Right lobe of liver (tissue), 6 donors: ENCODE data around the gene ARTN. TPM values are rescaled to one million over a fixed set of nuclear protein-coding genes. Genes with fewer than 3 reads are reported as not detected.

ENCODE experiments used
- ATAC-seq, 4 donors: fragments of 200-7000 bp; cut with Tn5 transposase; one replicate each; pipeline ENCODE4 v1.9.1; 2020; ENCODE audit warnings: mild to moderate bottlenecking in 4 of 4, moderate library complexity in 4 of 4
- DNase-seq, 3 donors: peaks; one replicate each; pipeline ENCODE4 v3.0.0-alpha.2; 2020
- H3K27ac ChIP-seq, 3 donors: fragments of 200-600 bp; one replicate each; pipeline ENCODE4 v1.8.0; 2022
- H3K27me3 ChIP-seq, 2 donors: fragments of 200-600 bp; one replicate each; pipeline ENCODE4 v1.8.0; 2022
- H3K36me3 ChIP-seq, 4 donors: fragments of 200-600 bp; sonication (generic) in 1 of 4; one replicate each; pipeline versions ENCODE4 v1.5.1 to v1.8.0; 2017 to 2022; ENCODE audit warnings: control low read depth in 1 of 4
- H3K4me1 ChIP-seq, 4 donors: fragments of 200-600 bp; sonication (generic) in 1 of 4; one replicate each; pipeline versions ENCODE4 v1.5.1 to v1.8.0; 2017 to 2022; ENCODE audit warnings: control low read depth in 1 of 4
- H3K4me3 ChIP-seq, 3 donors: fragments of 200-600 bp; one replicate each; pipeline ENCODE4 v1.8.0; 2022
- H3K9me3 ChIP-seq, 4 donors: fragments of 200-600 bp; sonication (generic) in 1 of 4; one replicate each; pipeline versions ENCODE4 v1.5.1 to v1.8.0; 2017 to 2022; ENCODE audit warnings: control low read depth in 1 of 4
- CTCF ChIP-seq, 4 donors: fragments of 200-600 bp in 3 of 4; fragments of 450-650 bp in 1 of 4; IDR thresholded peaks; one replicate each; pipeline versions ENCODE4 v1.5.1 to v1.8.0; 2016 to 2022; ENCODE audit warnings: antibody characterized with exemption in 4 of 4, mild to moderate bottlenecking in 2 of 4
- POLR2A ChIP-seq: fragments of 450-650 bp; IDR thresholded peaks from one replicate; pipeline ENCODE4 v1.6.1; 2017; ENCODE audit warnings: antibody characterized with exemption, mild to moderate bottlenecking
- WGBS: methylation state at CpG from one replicate; pipeline ENCODE4 v1.1.6; 2018; ENCODE audit warnings: low coverage, low lambda C conversion rate; ENCODE audit not compliant: insufficient coverage; ENCODE audit errors: missing lambda C conversion rate; 5-methylcytosine and 5-hydroxymethylcytosine counted together
- intact Hi-C, 2 donors: fragments of 100-400 bp; cut with DNase I; formaldehyde crosslinking; loops; one replicate each; pipeline versions ENCODE4 v1.11.2 to v1.14.1; 2022
- total RNA-seq, 6 experiments: library from RNA; depleted of rRNA in 2 of 6; stranded (reverse); fragments of >200 nt in 2 of 6; fragmentation: NEBNext Ultra II Directional in 3 of 6; extraction: Animal tissue kit (Norgen Biotek cat#: 25700) in 3 of 6; gene quantifications; one replicate each; pipeline versions ENCODE4 v1.1.0 to v1.2.4, GENCODE V29; 2016 to 2023
- donor health status: DM: no; HTN: yes; CAD: no.
- donor health status: DM: no; HTN: no; CAD: no.
- donor health status: DM: no; HTN: no; CAD: no.
- donor health status: DM: no; HTN: yes; CAD: no.
- donor health status: DM: no; HTN: yes; CAD: no.

The ARTN gene
- total RNA-seq, 6 experiments from 2014 or later, result 0.31 to 0.32 (median 0.31) TPM; not detected in 3

GRCh38 chr1:43970911-43971310, 37.3 kb downstream of the ARTN start:
- Histone ChIP-seq H3K36me3 (no peaks in the 10 kb centered on the region), H3K27ac (no peak overlapping the region), H3K9me3 (no peaks in the 10 kb centered on the region), H3K27me3 (no peaks in the 10 kb centered on the region), H3K4me1 (peaks cover 0 to 13% (median 5%) of the 10 kb centered on the region in 4 donors), H3K4me3 (no peak overlapping the region)
- DNase-seq, result peak in 1 of 3 donors; percentile 36
- intact Hi-C loops, result no loop called here
- 100% methylated on average over 2 of the region's 9 CpGs for WGBS
- ATAC-seq, result no peak
- TF ChIP-seq CTCF (IDR thresholded peaks at IDR 0.05) (no peak), POLR2A (no peak)

- no peak overlapping the region for H3K27ac ChIP-seq
- DNase-seq (peak in 1 of 3 donors; percentile 56), ATAC-seq (no peak)
- TF ChIP-seq POLR2A (no peak), CTCF (IDR thresholded peaks at IDR 0.05) (no peak)
- intact Hi-C loops, result no loop called here
- WGBS, result 93% methylated on average over 3 of the region's 17 CpGs
- peaks cover 0 to 4% (median 0%) of the 10 kb centered on the region in 4 donors for H3K36me3 ChIP-seq
- no peaks in the 10 kb centered on the region for H3K27me3 ChIP-seq
- no peak overlapping the region for H3K4me3 ChIP-seq
- no peaks in the 10 kb centered on the region for H3K9me3 ChIP-seq
- H3K4me1 ChIP-seq, result peaks cover 0 to 18% (median 8%) of the 10 kb centered on the region in 4 donors
These were observed 37.9 kb downstream of the ARTN start for GRCh38 chr1:43971336-43971980.

DNA sequence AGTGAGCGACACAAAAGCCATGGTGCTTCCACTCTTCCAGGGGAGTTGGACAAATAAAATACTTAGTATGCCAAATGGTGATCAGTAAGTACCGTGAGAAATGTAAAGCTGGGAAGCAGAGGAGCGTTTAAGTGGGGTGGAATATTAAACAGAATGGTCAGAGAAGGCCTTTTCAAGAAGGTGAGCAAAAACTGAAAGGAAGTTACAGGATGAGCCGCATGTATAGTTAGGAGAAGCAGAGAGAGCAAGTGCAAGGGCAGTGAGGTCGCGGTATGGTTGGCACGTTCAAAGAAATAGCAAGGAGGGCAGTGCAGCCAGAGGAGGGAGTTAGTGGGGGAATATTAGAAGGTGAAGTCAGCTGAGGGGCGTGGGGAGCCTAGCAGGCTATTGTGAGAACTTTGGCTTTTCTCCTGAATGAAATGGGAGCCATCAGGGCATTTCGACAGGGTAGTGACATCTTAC, 40.4 kb downstream of the ARTN start:
- Histone ChIP-seq H3K27me3 (no peaks in the 10 kb centered on the region), H3K36me3 (peaks cover 0 to 14% (median 5%) of the 10 kb centered on the region in 4 donors), H3K27ac (peak overlapping the region; percentile 86 to 93 (median 91)), H3K9me3 (no peaks in the 10 kb centered on the region), H3K4me3 (peak overlapping the region; percentile 84 to 98 (median 97)), H3K4me1 (peaks cover 0 to 41% (median 16%) of the 10 kb centered on the region in 4 donors)
- TF ChIP-seq CTCF (IDR thresholded peaks at IDR 0.05), result no peak
- TF ChIP-seq POLR2A, result no peak
- intact Hi-C loops, result no loop called here
- 36% methylated on average over 8 of the region's 9 CpGs for WGBS
- ATAC-seq (no peak), DNase-seq (no peak)

DNA sequence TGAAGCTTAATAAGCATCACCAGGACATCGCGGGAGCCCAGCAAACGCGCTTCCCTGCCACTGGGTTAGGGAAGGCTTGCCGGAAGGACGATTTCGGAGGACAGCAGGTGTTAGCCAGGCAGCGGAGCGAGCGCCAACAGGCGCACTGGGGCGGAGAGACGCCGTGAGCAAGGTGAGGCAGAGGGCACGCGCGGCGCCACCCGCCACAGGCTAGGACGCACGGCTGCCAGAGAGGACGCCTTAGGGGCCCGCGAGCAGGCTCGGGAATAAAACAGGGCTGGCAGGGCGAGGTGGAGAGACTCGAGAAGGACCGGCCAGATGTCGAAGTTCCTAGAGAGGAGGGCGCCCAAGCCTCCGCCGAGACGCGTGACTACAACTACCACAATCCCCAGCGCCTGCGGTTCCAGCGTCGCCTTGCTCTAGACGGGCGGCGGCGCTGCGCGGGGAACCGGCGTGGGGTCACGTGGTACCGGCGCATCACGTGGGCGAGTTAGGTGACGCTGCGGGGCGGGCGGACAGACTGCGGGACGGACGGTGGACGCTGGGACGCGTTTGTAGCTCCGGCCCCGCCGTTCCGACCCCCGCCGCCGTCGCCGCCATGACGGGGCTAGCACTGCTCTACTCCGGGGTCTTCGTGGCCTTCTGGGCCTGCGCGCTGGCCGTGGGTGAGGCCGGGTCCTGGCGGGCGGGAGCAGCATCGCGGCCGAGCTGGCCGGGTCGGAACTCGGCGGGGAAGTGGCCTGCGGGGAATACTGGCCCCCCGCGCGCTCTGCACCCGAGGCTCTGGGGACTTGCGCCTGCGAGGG, 41.0 kb downstream of the ARTN start, which contains the start of gene ATP6V0B:
Gene ATP6V0B, plus strand, starts transcription at position 518 of the 806 bp plus-strand sequence. Its CDS starts 81 bp downstream, at position 599.
- TF ChIP-seq POLR2A (peak; percentile 89), CTCF (IDR thresholded peaks at IDR 0.05) (peak; percentile 5 to 45 (median 24))
- no CpG with 5 or more reads among the region's 93 CpGs for WGBS
- Histone ChIP-seq H3K27me3 (no peaks in the 10 kb centered on the region), H3K4me3 (peak within 1 kb of the TSS; percentile 84 to 98 (median 97)), H3K9me3 (no peaks in the 10 kb centered on the region), H3K36me3 (peaks cover 0 to 14% (median 5%) of the 10 kb centered on the region in 4 donors), H3K4me1 (peaks cover 0 to 41% (median 16%) of the 10 kb centered on the region in 4 donors), H3K27ac (peak within 1 kb of the TSS; percentile 86 to 93 (median 91))
- intact Hi-C loops, result no loop called here
- ATAC-seq (peak; percentile 77 to 82 (median 80)), DNase-seq (peak; percentile 98 to 99 (median 98))
